Peyer's patch (tissue), 4 donors: Measurements from ENCODE around the gene TNKS1BP1. TPM values are rescaled to one million over a fixed set of nuclear protein-coding genes. Genes with fewer than 3 reads are reported as not detected.

Experiments
- DNase-seq, 3 donors: peaks; one replicate each; pipeline ENCODE4 v3.0.0-alpha.2; 2017 to 2019
- H3K27ac ChIP-seq, 4 donors: fragments of 200-600 bp; sonication (generic); one replicate each; pipeline ENCODE4 v1.5.1; 2016 to 2019
- H3K27me3 ChIP-seq, 2 donors: fragments of 200-600 bp; sonication (generic); one replicate each; pipeline ENCODE4 v1.5.1; 2019
- H3K36me3 ChIP-seq, 3 donors: fragments of 200-600 bp; sonication (generic); one replicate each; pipeline ENCODE4 v1.5.1; 2016 to 2019
- H3K4me1 ChIP-seq, 4 donors: fragments of 200-600 bp; sonication (generic); one replicate each; pipeline ENCODE4 v1.5.1; 2016 to 2019
- H3K4me3 ChIP-seq, 4 donors: fragments of 200-600 bp; sonication (generic); 1 replicate in 3 of 4; 2 replicates in 1 of 4; pipeline ENCODE4 v1.5.1; 2016 to 2019; ENCODE audit warnings: mild to moderate bottlenecking in 1 of 4
- H3K9me3 ChIP-seq, 4 donors: fragments of 200-600 bp; sonication (generic); one replicate each; pipeline ENCODE4 v1.5.1; 2016 to 2019; ENCODE audit warnings: mild to moderate bottlenecking in 1 of 4
- CTCF ChIP-seq, 6 experiments: fragments of 450-650 bp in 4 of 6; fragments of 200-600 bp in 2 of 6; sonication (generic) in 1 of 6; IDR thresholded peaks; one replicate each; pipeline ENCODE4 v1.5.1; 2017 to 2019; ENCODE audit warnings: antibody characterized with exemption in 6 of 6, mild to moderate bottlenecking in 3 of 6, moderate library complexity in 1 of 6
- POLR2A ChIP-seq, 2 donors: fragments of 450-650 bp; IDR thresholded peaks; one replicate each; pipeline ENCODE4 v1.5.1; 2017; ENCODE audit warnings: antibody characterized with exemption in 2 of 2, mild to moderate bottlenecking in 2 of 2, moderate library complexity in 2 of 2
- total RNA-seq, 4 donors: library from RNA; depleted of rRNA; stranded (reverse); fragments of >200 nt; gene quantifications; one replicate each; pipeline ENCODE4 v1.1.0, GENCODE V29; 2016

Gene TNKS1BP1
- total RNA-seq, 4 donors from 2014 or later = 91.8 to 156 (median 139) TPM

DNA sequence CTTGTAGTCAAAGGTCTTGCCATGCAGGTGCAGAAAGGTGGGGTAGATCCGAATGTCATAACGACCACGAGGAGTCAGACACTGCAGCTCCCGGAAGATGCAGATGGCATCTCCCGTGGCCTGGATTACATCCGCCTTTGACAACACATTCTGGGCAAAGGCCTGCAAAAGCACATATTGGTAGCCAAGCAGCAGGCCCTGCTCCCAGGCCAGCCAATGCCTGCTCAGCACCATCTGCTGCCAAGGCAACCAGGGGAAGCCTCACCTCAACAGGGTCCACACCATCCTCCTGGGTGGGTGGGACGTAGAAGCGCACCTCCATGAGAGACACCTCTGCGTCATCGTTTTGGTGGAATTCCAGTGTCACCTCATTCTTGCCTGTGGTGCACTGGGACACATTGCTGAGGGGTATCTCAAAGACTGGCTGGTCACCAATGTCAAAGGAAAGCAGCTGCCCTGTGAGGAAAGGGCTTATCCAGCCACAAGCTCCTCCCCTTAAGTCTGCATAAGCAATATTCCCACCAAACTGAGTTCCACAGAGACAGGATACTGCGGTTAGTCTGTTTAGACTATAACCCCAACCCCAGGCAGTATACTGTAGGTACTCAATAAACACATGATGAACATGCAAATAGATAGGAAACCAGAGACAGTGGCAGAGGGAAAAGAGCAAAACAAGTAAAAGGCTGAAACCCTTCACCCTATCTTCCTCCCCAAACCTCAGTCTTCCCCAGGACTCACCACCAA lies 8.1 kb upstream of the TNKS1BP1 start:
- no peak for DNase-seq
- H3K4me3 ChIP-seq = no peak overlapping the region
- H3K27me3 ChIP-seq = no peaks in the 10 kb centered on the region
- peaks cover 0 to 58% (median 0%) of the 10 kb centered on the region in 3 donors for H3K36me3 ChIP-seq
- peak overlapping the region in 1 of 4 donors; percentile 9 for H3K27ac ChIP-seq
- H3K9me3 ChIP-seq = no peaks in the 10 kb centered on the region
- TF ChIP-seq CTCF (IDR thresholded peaks at IDR 0.05) (no peak), POLR2A (IDR thresholded peaks at IDR 0.05) (no peak)
- peaks cover 0 to 17% (median 2%) of the 10 kb centered on the region in 4 donors for H3K4me1 ChIP-seq

GRCh38 chr11:57331720-57332119 lies 7.0 kb upstream of the TNKS1BP1 start:
- Histone ChIP-seq H3K27ac (no peak overlapping the region), H3K4me1 (peaks cover 0 to 20% (median 2%) of the 10 kb centered on the region in 4 donors), H3K27me3 (no peaks in the 10 kb centered on the region), H3K9me3 (no peaks in the 10 kb centered on the region), H3K36me3 (peaks cover 0 to 70% (median 0%) of the 10 kb centered on the region in 3 donors), H3K4me3 (no peak overlapping the region)
- DNase-seq = no peak
- TF ChIP-seq CTCF (IDR thresholded peaks at IDR 0.05) (no peak), POLR2A (IDR thresholded peaks at IDR 0.05) (no peak)

GRCh38 chr11:57330029-57330428 lies 5.3 kb upstream of the TNKS1BP1 start:
- H3K4me3 ChIP-seq = no peak overlapping the region
- no peak overlapping the region for H3K27ac ChIP-seq
- no peak for TF ChIP-seq POLR2A (IDR thresholded peaks at IDR 0.05)
- no peak for TF ChIP-seq CTCF (IDR thresholded peaks at IDR 0.05)
- H3K27me3 ChIP-seq = no peaks in the 10 kb centered on the region
- no peaks in the 10 kb centered on the region for H3K9me3 ChIP-seq
- no peak for DNase-seq
- H3K4me1 ChIP-seq = peaks cover 0 to 28% (median 8%) of the 10 kb centered on the region in 4 donors
- H3K36me3 ChIP-seq = peaks cover 0 to 73% (median 0%) of the 10 kb centered on the region in 3 donors

DNA sequence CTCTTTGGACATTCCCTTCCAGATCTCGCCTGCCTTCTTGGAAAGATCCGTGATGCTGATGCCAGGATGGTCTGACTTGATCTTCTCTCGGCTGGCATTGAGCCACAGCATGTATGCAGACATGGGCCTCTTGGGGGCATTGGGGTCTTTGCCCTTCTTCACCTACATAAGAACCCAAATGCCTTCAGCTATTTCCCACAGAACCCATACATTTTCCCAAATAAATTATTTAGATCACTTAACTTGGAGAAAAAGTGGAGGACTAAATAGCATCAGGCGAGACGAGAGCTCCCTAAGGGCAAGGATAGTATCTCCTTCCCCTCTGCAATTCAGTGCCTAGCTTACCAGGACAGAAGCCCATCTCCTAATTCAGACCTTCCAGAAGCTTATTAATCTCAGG lies 3.0 kb upstream of the TNKS1BP1 start:
- Histone ChIP-seq H3K27me3 (no peaks in the 10 kb centered on the region), H3K9me3 (no peaks in the 10 kb centered on the region), H3K36me3 (peaks cover 0 to 63% (median 0%) of the 10 kb centered on the region in 3 donors), H3K4me3 (no peak overlapping the region), H3K27ac (no peak overlapping the region), H3K4me1 (peaks cover 0 to 25% (median 8%) of the 10 kb centered on the region in 4 donors)
- TF ChIP-seq POLR2A (IDR thresholded peaks at IDR 0.05) = no peak
- no peak for TF ChIP-seq CTCF (IDR thresholded peaks at IDR 0.05)
- no peak for DNase-seq

- Histone ChIP-seq H3K9me3 (no peaks in the 10 kb centered on the region), H3K4me3 (peak overlapping the region; percentile 67 to 95 (median 84)), H3K27ac (peak overlapping the region; percentile 74 to 97 (median 91)), H3K4me1 (peaks cover 0 to 46% (median 8%) of the 10 kb centered on the region in 4 donors), H3K27me3 (no peaks in the 10 kb centered on the region), H3K36me3 (peaks cover 0 to 45% (median 0%) of the 10 kb centered on the region in 3 donors)
- DNase-seq = peak in 2 of 3 donors; percentile 81 to 86
- TF ChIP-seq CTCF (IDR thresholded peaks at IDR 0.05) = no peak
- TF ChIP-seq POLR2A (IDR thresholded peaks at IDR 0.05) = peak; percentile 51 to 74
These were observed 940 bp upstream of the TNKS1BP1 start for GRCh38 chr11:57325735-57326048.
